Activated naive CD4-positive, alpha-beta T cell treated with anti-CD3 and anti-CD28 coated beads, Interleukin-2, amount 50 U/mL, for 24 hours (primary cell): ENCODE data around the gene FAM227A.
"Not testable (repeated sequence)": the region's sequence is repeated elsewhere in the genome, so short reads cannot be mapped to it uniquely, and the experiment has no call there.

Experiments
- H3K27ac Mint-ChIP-seq: one replicate; pipeline ENCODE4 v1.8.0; 2021; ENCODE audit warnings: mild to moderate bottlenecking, mixed read lengths
- H3K27me3 Mint-ChIP-seq: one replicate; pipeline ENCODE4 v1.8.0; 2021; ENCODE audit warnings: mixed read lengths
- H3K36me3 Mint-ChIP-seq: one replicate; pipeline ENCODE4 v1.8.0; 2021; ENCODE audit warnings: mixed read lengths
- H3K4me1 Mint-ChIP-seq: one replicate; pipeline ENCODE4 v1.8.0; 2021; ENCODE audit warnings: mixed read lengths
- H3K4me3 Mint-ChIP-seq: one replicate; pipeline ENCODE4 v1.8.0; 2021; ENCODE audit warnings: mild to moderate bottlenecking, mixed read lengths
- H3K9me3 Mint-ChIP-seq: one replicate; pipeline ENCODE4 v1.8.0; 2021; ENCODE audit warnings: mixed read lengths

The FAM227A gene

GRCh38 chr22:38601221-38601764 lies 54.9 kb downstream of the FAM227A start:
- H3K36me3 Mint-ChIP-seq, result no peaks in the 10 kb centered on the region
- H3K4me1 Mint-ChIP-seq, result no peaks in the 10 kb centered on the region
- H3K27ac Mint-ChIP-seq, result no peak overlapping the region
- H3K27me3 Mint-ChIP-seq, result no peaks in the 10 kb centered on the region
- no peaks in the 10 kb centered on the region for H3K9me3 Mint-ChIP-seq
- H3K4me3 Mint-ChIP-seq, result no peak overlapping the region

GRCh38 chr22:38599466-38599865 lies 56.7 kb downstream of the FAM227A start:
- no peak overlapping the region for H3K27ac Mint-ChIP-seq
- H3K4me1 Mint-ChIP-seq, result no peaks in the 10 kb centered on the region

GRCh38 chr22:38582923-38583322 lies 73.3 kb downstream of the FAM227A start:
- not testable (repeated sequence) for H3K4me3 Mint-ChIP-seq, H3K4me1 Mint-ChIP-seq, H3K27ac Mint-ChIP-seq, H3K27me3 Mint-ChIP-seq, H3K9me3 Mint-ChIP-seq, H3K36me3 Mint-ChIP-seq

More at GRCh38 chr22:38599466-38599865, 56.7 kb downstream of the FAM227A start:
- Mint-ChIP-seq H3K4me3 (no peak overlapping the region), H3K9me3 (no peaks in the 10 kb centered on the region), H3K36me3 (no peaks in the 10 kb centered on the region), H3K27me3 (no peaks in the 10 kb centered on the region)

- no peak overlapping the region for H3K27ac Mint-ChIP-seq
- no peaks in the 10 kb centered on the region for H3K4me1 Mint-ChIP-seq
- H3K9me3 Mint-ChIP-seq, result no peaks in the 10 kb centered on the region
- no peak overlapping the region for H3K4me3 Mint-ChIP-seq
- H3K27me3 Mint-ChIP-seq, result no peaks in the 10 kb centered on the region
- H3K36me3 Mint-ChIP-seq, result no peaks in the 10 kb centered on the region
These were observed 77.7 kb downstream of the FAM227A start for GRCh38 chr22:38578505-38578904.

GRCh38 chr22:38572065-38572464 lies 84.1 kb downstream of the FAM227A start:
- Mint-ChIP-seq H3K27ac (no peak overlapping the region), H3K27me3 (no peaks in the 10 kb centered on the region), H3K36me3 (no peaks in the 10 kb centered on the region)

GRCh38 chr22:38570779-38571364 lies 85.3 kb downstream of the FAM227A start:
- Mint-ChIP-seq H3K36me3 (no peaks in the 10 kb centered on the region), H3K27ac (peak overlapping the region; percentile 38), H3K4me1 (peaks cover 16% of the 10 kb centered on the region), H3K9me3 (no peaks in the 10 kb centered on the region), H3K4me3 (peak overlapping the region; percentile 93), H3K27me3 (no peaks in the 10 kb centered on the region)

More at GRCh38 chr22:38572065-38572464, 84.1 kb downstream of the FAM227A start:
- Mint-ChIP-seq H3K9me3 (no peaks in the 10 kb centered on the region), H3K4me3 (no peak overlapping the region), H3K4me1 (peaks cover 16% of the 10 kb centered on the region)

GRCh38 chr22:38569972-38570778 lies 86.0 kb downstream of the FAM227A start, which contains the start of gene DMC1:
Gene DMC1, minus strand, starts transcription at chr22:38570183. Its CDS starts 1,927 bp downstream, at chr22:38568256.
- Mint-ChIP-seq H3K27me3 (no peaks in the 10 kb centered on the region), H3K4me3 (peak within 1 kb of the TSS; percentile 93), H3K27ac (peak within 1 kb of the TSS; percentile 86), H3K9me3 (no peaks in the 10 kb centered on the region), H3K4me1 (peaks cover 16% of the 10 kb centered on the region), H3K36me3 (no peaks in the 10 kb centered on the region)

GRCh38 chr22:38569181-38569971 lies 86.8 kb downstream of the FAM227A start:
- H3K4me1 Mint-ChIP-seq, result peaks cover 16% of the 10 kb centered on the region
- no peaks in the 10 kb centered on the region for H3K36me3 Mint-ChIP-seq
- no peaks in the 10 kb centered on the region for H3K9me3 Mint-ChIP-seq
- H3K27ac Mint-ChIP-seq, result peak overlapping the region; percentile 86
- peak overlapping the region; percentile 93 for H3K4me3 Mint-ChIP-seq
- no peaks in the 10 kb centered on the region for H3K27me3 Mint-ChIP-seq

- Mint-ChIP-seq H3K36me3 (no peaks in the 10 kb centered on the region), H3K27me3 (no peaks in the 10 kb centered on the region), H3K4me1 (peaks cover 16% of the 10 kb centered on the region), H3K9me3 (no peaks in the 10 kb centered on the region), H3K4me3 (peak overlapping the region; percentile 13), H3K27ac (peak overlapping the region; percentile 3)
These were observed 88.5 kb downstream of the FAM227A start for GRCh38 chr22:38567531-38568285.

- peaks cover 16% of the 10 kb centered on the region for H3K4me1 Mint-ChIP-seq
- no peaks in the 10 kb centered on the region for H3K9me3 Mint-ChIP-seq
- H3K27ac Mint-ChIP-seq, result no peak overlapping the region
- no peaks in the 10 kb centered on the region for H3K36me3 Mint-ChIP-seq
- H3K4me3 Mint-ChIP-seq, result no peak overlapping the region
- no peaks in the 10 kb centered on the region for H3K27me3 Mint-ChIP-seq
These were observed 89.3 kb downstream of the FAM227A start for GRCh38 chr22:38566726-38567504.

GRCh38 chr22:38565441-38565840 lies 90.8 kb downstream of the FAM227A start:
- peaks cover 4% of the 10 kb centered on the region for H3K4me1 Mint-ChIP-seq
- H3K27ac Mint-ChIP-seq, result no peak overlapping the region
- no peaks in the 10 kb centered on the region for H3K36me3 Mint-ChIP-seq
- H3K9me3 Mint-ChIP-seq, result no peaks in the 10 kb centered on the region
- no peaks in the 10 kb centered on the region for H3K27me3 Mint-ChIP-seq
- H3K4me3 Mint-ChIP-seq, result no peak overlapping the region

- Mint-ChIP-seq H3K4me3 (no peak overlapping the region), H3K27me3 (no peaks in the 10 kb centered on the region), H3K36me3 (no peaks in the 10 kb centered on the region), H3K4me1 (peaks cover under 1% of the 10 kb centered on the region), H3K9me3 (no peaks in the 10 kb centered on the region), H3K27ac (no peak overlapping the region)
These were observed 91.5 kb downstream of the FAM227A start for GRCh38 chr22:38564669-38565068.

- Mint-ChIP-seq H3K9me3 (no peaks in the 10 kb centered on the region), H3K36me3 (no peaks in the 10 kb centered on the region), H3K4me3 (no peak overlapping the region), H3K27me3 (no peaks in the 10 kb centered on the region), H3K27ac (no peak overlapping the region), H3K4me1 (no peaks in the 10 kb centered on the region)
These were observed 101.9 kb downstream of the FAM227A start for GRCh38 chr22:38554281-38554680.

GRCh38 chr22:38549101-38549894 lies 106.9 kb downstream of the FAM227A start:
- H3K4me1 Mint-ChIP-seq, result no peaks in the 10 kb centered on the region

More at GRCh38 chr22:38549101-38549894, 106.9 kb downstream of the FAM227A start:
- H3K4me3 Mint-ChIP-seq, result no peak overlapping the region
- no peaks in the 10 kb centered on the region for H3K36me3 Mint-ChIP-seq
- H3K9me3 Mint-ChIP-seq, result no peaks in the 10 kb centered on the region
- H3K27me3 Mint-ChIP-seq, result no peaks in the 10 kb centered on the region
- no peak overlapping the region for H3K27ac Mint-ChIP-seq
